Nephron (organoid): Measurements from ENCODE around the gene SLC9A9.
A peak's percentile ranks its signal among the peaks of the same experiment; 100 is the strongest.

Source experiments
- H3K27ac Mint-ChIP-seq, 3 experiments: 2 replicates each; pipeline ENCODE4 v1.8.0; 2020; ENCODE audit warnings: mixed read lengths in 3 of 3, mild to moderate bottlenecking in 2 of 3, moderate library complexity in 1 of 3
- H3K27me3 Mint-ChIP-seq: 2 replicates; pipeline ENCODE4 v1.8.0; 2021; ENCODE audit warnings: low read depth, mild to moderate bottlenecking, moderate library complexity, mixed read lengths
- H3K36me3 Mint-ChIP-seq: 2 replicates; pipeline ENCODE4 v1.8.0; 2020; ENCODE audit warnings: low read depth, mixed read lengths
- H3K4me1 Mint-ChIP-seq: 2 replicates; pipeline ENCODE4 v1.8.0; 2020; ENCODE audit warnings: mixed read lengths
- H3K4me3 Mint-ChIP-seq, 3 experiments: 2 replicates each; pipeline ENCODE4 v1.8.0; 2020; ENCODE audit warnings: mild to moderate bottlenecking in 3 of 3, mixed read lengths in 3 of 3, moderate library complexity in 2 of 3
- H3K9me3 Mint-ChIP-seq: 2 replicates; pipeline ENCODE4 v1.8.0; 2020; ENCODE audit warnings: mixed read lengths
- CTCF ChIP-seq, 3 experiments: fragments of 200-600 bp; sonication (generic); IDR thresholded peaks; one replicate each; pipeline ENCODE4 v1.5.0; 2021; ENCODE audit warnings: antibody characterized with exemption in 3 of 3; ENCODE audit not compliant: unreplicated experiment in 3 of 3

The SLC9A9 gene

GRCh38 chr3:143565951-143566350, 282.3 kb downstream of the SLC9A9 start:
- Mint-ChIP-seq H3K4me3 (no peak overlapping the region), H3K9me3 (no peaks in the 10 kb centered on the region), H3K36me3 (no peaks in the 10 kb centered on the region), H3K4me1 (peaks cover 3% of the 10 kb centered on the region), H3K27me3 (no peaks in the 10 kb centered on the region), H3K27ac (peak overlapping the region in 1 of 3 experiments; percentile 40)
- no peak for TF ChIP-seq CTCF (IDR thresholded peaks at IDR 0.05; ENCODE audit: unreplicated experiment in 3 of 3)

GRCh38 chr3:143563786-143564185, 284.5 kb downstream of the SLC9A9 start:
- H3K4me3 Mint-ChIP-seq: no peak overlapping the region
- H3K27ac Mint-ChIP-seq: no peak overlapping the region
- H3K9me3 Mint-ChIP-seq: peaks cover 6% of the 10 kb centered on the region
- peaks cover 3% of the 10 kb centered on the region for H3K4me1 Mint-ChIP-seq
- no peaks in the 10 kb centered on the region for H3K27me3 Mint-ChIP-seq
- no peak for TF ChIP-seq CTCF (IDR thresholded peaks at IDR 0.05; ENCODE audit: unreplicated experiment in 3 of 3)
- H3K36me3 Mint-ChIP-seq: no peaks in the 10 kb centered on the region

GRCh38 chr3:143562789-143563188, 285.5 kb downstream of the SLC9A9 start:
- Mint-ChIP-seq H3K27me3 (no peaks in the 10 kb centered on the region), H3K9me3 (peaks cover 11% of the 10 kb centered on the region), H3K4me3 (no peak overlapping the region), H3K4me1 (peaks cover 3% of the 10 kb centered on the region), H3K27ac (no peak overlapping the region), H3K36me3 (no peaks in the 10 kb centered on the region)
- no peak for TF ChIP-seq CTCF (IDR thresholded peaks at IDR 0.05; ENCODE audit: unreplicated experiment in 3 of 3)

GRCh38 chr3:143559296-143559695, 289.0 kb downstream of the SLC9A9 start:
- Mint-ChIP-seq H3K4me3 (no peak overlapping the region), H3K9me3 (peaks cover 22% of the 10 kb centered on the region), H3K4me1 (peaks cover 3% of the 10 kb centered on the region), H3K27ac (peak overlapping the region in 2 of 3 experiments; percentile 23 to 35), H3K36me3 (peaks cover 6% of the 10 kb centered on the region), H3K27me3 (no peaks in the 10 kb centered on the region)
- no peak for TF ChIP-seq CTCF (IDR thresholded peaks at IDR 0.05; ENCODE audit: unreplicated experiment in 3 of 3)

GRCh38 chr3:143552851-143553250, 295.4 kb downstream of the SLC9A9 start:
- Mint-ChIP-seq H3K9me3 (peaks cover 12% of the 10 kb centered on the region), H3K27ac (peak overlapping the region; percentile 57 to 86 (median 82)), H3K27me3 (no peaks in the 10 kb centered on the region), H3K4me1 (peaks cover 5% of the 10 kb centered on the region), H3K4me3 (no peak overlapping the region), H3K36me3 (peaks cover 6% of the 10 kb centered on the region)
- TF ChIP-seq CTCF (IDR thresholded peaks at IDR 0.05; ENCODE audit: unreplicated experiment in 3 of 3): no peak

DNA sequence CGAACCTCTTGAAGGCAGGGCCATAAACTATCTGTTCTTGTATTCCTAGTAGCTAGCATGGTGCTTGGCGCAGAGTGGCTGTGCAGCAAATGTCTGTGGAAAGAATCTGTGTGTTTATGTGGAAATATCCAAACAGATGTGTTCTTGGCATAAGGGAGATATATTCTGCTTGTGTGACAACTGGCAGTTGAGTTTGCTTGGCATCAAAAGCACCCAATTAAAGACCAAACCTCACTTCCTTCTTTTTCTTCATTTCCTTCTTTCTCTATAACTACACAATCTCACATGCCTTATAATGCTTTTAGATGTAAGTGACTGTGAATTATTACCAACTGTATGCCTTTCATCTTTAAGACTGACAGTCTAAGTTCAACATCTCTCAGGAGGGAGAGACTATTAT, 296.5 kb downstream of the SLC9A9 start:
- Mint-ChIP-seq H3K4me1 (peaks cover 5% of the 10 kb centered on the region), H3K27ac (peak overlapping the region; percentile 16 to 86 (median 28)), H3K4me3 (no peak overlapping the region)

More for the DNA sequence above, 296.5 kb downstream of the SLC9A9 start:
- TF ChIP-seq CTCF (IDR thresholded peaks at IDR 0.05; ENCODE audit: unreplicated experiment in 3 of 3): no peak
- Mint-ChIP-seq H3K36me3 (no peaks in the 10 kb centered on the region), H3K27me3 (no peaks in the 10 kb centered on the region), H3K9me3 (peaks cover 5% of the 10 kb centered on the region)
